ENCODE results near the gene HJURP. TPM values are rescaled to one million over a fixed set of nuclear protein-coding genes. Genes with fewer than 3 reads are reported as not detected.

HJURP gene
- total RNA-seq, 1 experiment from 2014 or later: 49.7 TPM

DNA sequence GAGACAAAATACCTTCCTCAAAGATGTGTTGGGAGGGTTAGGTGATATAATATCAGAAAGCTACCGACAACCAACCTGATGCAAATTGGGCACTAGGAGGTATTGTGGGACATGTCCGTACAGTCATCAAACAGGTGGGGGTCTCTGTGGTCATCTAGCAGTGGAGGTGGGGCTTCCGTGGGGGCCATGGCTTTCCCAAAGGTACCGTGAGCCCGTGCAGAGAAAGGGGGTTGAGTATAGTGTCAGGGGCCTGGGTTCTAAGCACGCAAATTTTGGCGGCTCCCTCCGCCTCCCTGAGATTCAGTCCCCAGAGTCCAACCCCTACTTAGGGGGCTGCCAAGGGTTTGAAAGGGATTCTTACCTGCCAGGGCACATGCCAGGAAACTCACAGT is 32.6 kb downstream of the HJURP start:
- no peak overlapping the region for H3K4me2 ChIP-seq (ENCODE audit: insufficient read depth, insufficient read length, low read length)
- no peak overlapping the region for H4K8ac ChIP-seq (replicated peaks; ENCODE audit: insufficient read length, low read depth, low read length)
- H3K36me3 Mint-ChIP-seq (ENCODE audit: insufficient read depth in 1 of 3, low read depth in 3 of 3): no peaks in the 10 kb centered on the region
- H3K9ac ChIP-seq (ENCODE audit: extremely low read depth, insufficient read length, low read length): no peak overlapping the region
- TF ChIP-seq, protein P1, sequence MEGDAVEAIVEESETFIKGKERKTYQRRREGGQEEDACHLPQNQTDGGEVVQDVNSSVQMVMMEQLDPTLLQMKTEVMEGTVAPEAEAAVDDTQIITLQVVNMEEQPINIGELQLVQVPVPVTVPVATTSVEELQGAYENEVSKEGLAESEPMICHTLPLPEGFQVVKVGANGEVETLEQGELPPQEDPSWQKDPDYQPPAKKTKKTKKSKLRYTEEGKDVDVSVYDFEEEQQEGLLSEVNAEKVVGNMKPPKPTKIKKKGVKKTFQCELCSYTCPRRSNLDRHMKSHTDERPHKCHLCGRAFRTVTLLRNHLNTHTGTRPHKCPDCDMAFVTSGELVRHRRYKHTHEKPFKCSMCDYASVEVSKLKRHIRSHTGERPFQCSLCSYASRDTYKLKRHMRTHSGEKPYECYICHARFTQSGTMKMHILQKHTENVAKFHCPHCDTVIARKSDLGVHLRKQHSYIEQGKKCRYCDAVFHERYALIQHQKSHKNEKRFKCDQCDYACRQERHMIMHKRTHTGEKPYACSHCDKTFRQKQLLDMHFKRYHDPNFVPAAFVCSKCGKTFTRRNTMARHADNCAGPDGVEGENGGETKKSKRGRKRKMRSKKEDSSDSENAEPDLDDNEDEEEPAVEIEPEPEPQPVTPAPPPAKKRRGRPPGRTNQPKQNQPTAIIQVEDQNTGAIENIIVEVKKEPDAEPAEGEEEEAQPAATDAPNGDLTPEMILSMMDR (conservative IDR thresholded peaks at IDR 0.05): no peak
- H3K23me2 ChIP-seq (ENCODE audit: insufficient read length, low read depth, low read length, poor library complexity, severe bottlenecking): no peaks in the 10 kb centered on the region
- no peaks in the 10 kb centered on the region for H3K9me3 ChIP-seq (ENCODE audit: control insufficient read depth, low read depth, low read length)
- peaks cover 4 to 5% of the 10 kb centered on the region in 2 experiments; a peak in 4 of 5 replicates for H3K9me3 Mint-ChIP-seq
- H4K5ac ChIP-seq (ENCODE audit: insufficient read length, low read depth, low read length): no peak overlapping the region
- no peak overlapping the region for H2AK5ac ChIP-seq (ENCODE audit: insufficient read length, low read length)
- no peak overlapping the region for H4K91ac ChIP-seq (ENCODE audit: insufficient read length, low read depth, low read length)
- no peak overlapping the region for H3K23ac ChIP-seq (ENCODE audit: insufficient read length, low read depth, low read length)
- no peak overlapping the region for H2BK5ac ChIP-seq (ENCODE audit: insufficient read length, low read length)
- no peak overlapping the region for H3K27ac ChIP-seq (ENCODE audit: insufficient read length, low read depth, low read length)
- H3K56ac ChIP-seq (ENCODE audit: insufficient read length, low read depth, low read length): no peak overlapping the region
- no peak overlapping the region for H2BK120ac ChIP-seq (ENCODE audit: low read depth, low read length, poor library complexity, severe bottlenecking)
- no peak overlapping the region for H2AFZ ChIP-seq (ENCODE audit: low read length)
- no peak overlapping the region for H3T11ph ChIP-seq (ENCODE audit: low read length)
- H3K4me1 ChIP-seq (ENCODE audit: insufficient read depth, low read length): no peaks in the 10 kb centered on the region
- no peak overlapping the region for H3K4ac ChIP-seq (ENCODE audit: low read depth, low read length)
- no peaks in the 10 kb centered on the region; a peak in 1 of 4 replicates for H3K4me1 Mint-ChIP-seq
- whole genome bisulfite sequencing (ENCODE audit: extremely low coverage, insufficient read length, low lambda C conversion rate): no CpG with 5 or more reads among the region's 8 CpGs
- H3K79me2 ChIP-seq (ENCODE audit: insufficient read depth, low read length): no peaks in the 10 kb centered on the region
- no peaks in the 10 kb centered on the region for H3K27me3 ChIP-seq (ENCODE audit: insufficient read depth, low read length)
- no peak overlapping the region for H3K18ac ChIP-seq (ENCODE audit: insufficient read length, low read depth, low read length)
- no peak overlapping the region; the same call in 1 of the 2 replicates for H3K14ac ChIP-seq (ENCODE audit: insufficient read depth, low read length)
- peaks cover 1% of the 10 kb centered on the region; the same call in 1 of the 2 replicates for H3K27me3 Mint-ChIP-seq (ENCODE audit: low read depth)
- H4K20me1 ChIP-seq (ENCODE audit: control insufficient read depth, insufficient read depth, insufficient read length): no peaks in the 10 kb centered on the region
- no peak overlapping the region for H3K4me3 Mint-ChIP-seq
- H2BK15ac ChIP-seq (ENCODE audit: low read depth, low read length): no peak overlapping the region
- H3K27ac Mint-ChIP-seq: no peak overlapping the region; a peak in 1 of 7 replicates
- no peak for DNase-seq
- H2BK20ac ChIP-seq (ENCODE audit: low read depth, low read length, poor library complexity, severe bottlenecking): no peak overlapping the region
- no peak overlapping the region for H2BK12ac ChIP-seq (ENCODE audit: insufficient read length, low read depth, low read length)
- H3K79me1 ChIP-seq (ENCODE audit: insufficient read depth, low read depth, low read length, poor library complexity, severe bottlenecking): no peaks in the 10 kb centered on the region

All from H9 (cell line).